ENCODE measurements around the gene KRTAP5-6.

- TF ChIP-seq CTCF (IDR thresholded peaks at IDR 0.05) (no peak), POLR2A (IDR thresholded peaks at IDR 0.05) (no peak)
Measured at GRCh38 chr11:1729692-1730011, 32.7 kb downstream of the KRTAP5-6 start.
